H1 (cell line): ENCODE measurements around the gene GTF2IRD1. TPM values are rescaled to one million over a fixed set of nuclear protein-coding genes. Genes with fewer than 3 reads are reported as not detected.

Source experiments
- CTCF ChIA-PET: fragments of 300-600 bp; sonication (Branson Sonifier 250); formaldehyde crosslinking; loops from one replicate; lab custom pipeline; 2021; ENCODE audit not compliant: partially characterized antibody; lab: Charles Lee
- POLR2A ChIA-PET: fragments of 300-600 bp; sonication (Branson Sonifier 250); formaldehyde crosslinking; loops from one replicate; lab custom pipeline; 2021; ENCODE audit warnings: inconsistent platforms; ENCODE audit not compliant: partially characterized antibody; lab: Charles Lee
- DNase-seq, 2 experiments: peaks; one replicate each; pipeline versions ENCODE4 v3.0.0 to v3.0.0-alpha.2; 2010 to 2022; ENCODE audit warnings: low spot score in 2 of 2, low read depth in 1 of 2, mixed read lengths in 1 of 2
- FAIRE-seq: peaks from 2 replicates; lab custom pipeline; 2011; peaks lifted over from hg19 to GRCh38; lab: Jason Lieb, UNC
- H2AFZ ChIP-seq: 2 replicates; pipeline ENCODE4 v1.8.1; 2012; ENCODE audit warnings: low read length, inconsistent platforms
- H2AK5ac ChIP-seq: 2 replicates; pipeline ENCODE4 v1.6.1; 2013; ENCODE audit warnings: low read depth, low read length
- H2BK120ac ChIP-seq: replicated peaks from 2 replicates; pipeline ENCODE3; 2013; ENCODE audit warnings: low read depth, low read length, inconsistent platforms
- H2BK12ac ChIP-seq: 2 replicates; pipeline ENCODE4 v1.6.1; 2013; ENCODE audit warnings: low read depth, low read length
- H2BK15ac ChIP-seq: 2 replicates; pipeline ENCODE4 v1.6.1; 2013; ENCODE audit warnings: low read length
- H2BK20ac ChIP-seq: 2 replicates; pipeline ENCODE4 v1.6.1; 2013; ENCODE audit warnings: low read length
- H2BK5ac ChIP-seq: 2 replicates; pipeline ENCODE4 v1.6.1; 2013; ENCODE audit warnings: low read depth, low read length
- H3K14ac ChIP-seq: 2 replicates; pipeline ENCODE4 v1.6.1; 2013; ENCODE audit warnings: inconsistent platforms; ENCODE audit not compliant: insufficient read length
- H3K18ac ChIP-seq: 2 replicates; pipeline ENCODE4 v1.6.1; 2013; ENCODE audit warnings: low read length; ENCODE audit errors: extremely low read depth
- H3K23ac ChIP-seq: 2 replicates; pipeline ENCODE4 v1.6.1; 2013; ENCODE audit warnings: inconsistent platforms; ENCODE audit not compliant: insufficient read length
- H3K23me2 ChIP-seq: 2 replicates; pipeline ENCODE4 v1.6.1; 2013; ENCODE audit warnings: low read depth, low read length
- H3K27ac ChIP-seq: 2 replicates; pipeline ENCODE4 v1.6.1; 2011; ENCODE audit warnings: low read depth, low read length, inconsistent platforms
- H3K27me3 ChIP-seq, 4 experiments: replicated peaks in 1 of 4; 1 replicate in 1 of 4; 2 replicates in 3 of 4; pipeline versions ENCODE4 v1.6.1 to v1.8.1; 2011 to 2013; ENCODE audit warnings: low read length in 3 of 4, mild to moderate bottlenecking in 3 of 4, inconsistent platforms in 2 of 4, mixed read lengths in 2 of 4, moderate library complexity in 1 of 4; ENCODE audit not compliant: control insufficient read depth in 3 of 4, insufficient read depth in 3 of 4; ENCODE audit errors: extremely low read depth in 1 of 4
- H3K36me3 ChIP-seq, 4 experiments: 2 replicates each; pipeline versions ENCODE4 v1.6.1 to v1.8.1; 2011 to 2013; ENCODE audit warnings: mild to moderate bottlenecking in 4 of 4, low read length in 3 of 4, moderate library complexity in 2 of 4, control low read depth in 1 of 4, inconsistent platforms in 1 of 4; ENCODE audit not compliant: insufficient read depth in 4 of 4, control insufficient read depth in 2 of 4
- H3K4ac ChIP-seq: replicated peaks from 2 replicates; pipeline ENCODE3; 2013; ENCODE audit warnings: low read length, low read depth, mixed read lengths, inconsistent platforms; ENCODE audit not compliant: insufficient read length
- H3K4me1 ChIP-seq, 4 experiments: replicated peaks in 1 of 4; 1 replicate in 1 of 4; 2 replicates in 3 of 4; pipeline versions ENCODE4 v1.6.1 to v1.8.1; 2011 to 2013; ENCODE audit warnings: low read length in 3 of 4, inconsistent platforms in 2 of 4, mixed read lengths in 1 of 4; ENCODE audit not compliant: insufficient read depth in 4 of 4, control insufficient read depth in 3 of 4
- H3K4me2 ChIP-seq, 2 experiments: 2 replicates each; pipeline versions ENCODE4 v1.6.1 to v1.8.1; 2011 to 2013; ENCODE audit warnings: low read depth in 2 of 2, low read length in 2 of 2, control low read depth in 1 of 2, inconsistent platforms in 1 of 2, mild to moderate bottlenecking in 1 of 2; ENCODE audit not compliant: insufficient read depth in 1 of 2
- H3K4me3 ChIP-seq, 4 experiments: fragments of 200-600, 300-600 bp in 1 of 4; sonication (generic), shearing (Covaris generic), sonication (Bioruptor Twin) in 1 of 4; 2 replicates each; pipeline versions ENCODE4 v1.5.1 to v1.8.1; 2011 to 2016; ENCODE audit warnings: low read length in 4 of 4, low read depth in 3 of 4, control low read depth in 2 of 4, inconsistent platforms in 2 of 4, mild to moderate bottlenecking in 2 of 4, mixed read lengths in 1 of 4, moderate library complexity in 1 of 4; ENCODE audit not compliant: insufficient read depth in 2 of 4; ENCODE audit errors: extremely low read depth in 1 of 4
- H3K56ac ChIP-seq: replicated peaks from 2 replicates; pipeline ENCODE3; 2013; ENCODE audit warnings: low read depth, mild to moderate bottlenecking, mixed read lengths, low read length, inconsistent platforms; ENCODE audit not compliant: insufficient read length
- H3K79me1 ChIP-seq: 2 replicates; pipeline ENCODE4 v1.6.1; 2013; ENCODE audit warnings: low read depth, low read length, control low read depth
- H3K79me2 ChIP-seq, 2 experiments: 2 replicates each; pipeline versions ENCODE4 v1.6.1 to v1.8.1; 2012 to 2013; ENCODE audit warnings: low read length in 2 of 2, mild to moderate bottlenecking in 2 of 2, inconsistent platforms in 1 of 2; ENCODE audit not compliant: insufficient read depth in 2 of 2, control insufficient read depth in 1 of 2
- H3K9ac ChIP-seq, 4 experiments: replicated peaks in 1 of 4; 1 replicate in 1 of 4; 2 replicates in 3 of 4; pipeline versions ENCODE4 v1.6.1 to v1.8.1; 2011 to 2013; ENCODE audit warnings: low read depth in 3 of 4, low read length in 3 of 4, control low read depth in 2 of 4, mild to moderate bottlenecking in 2 of 4, moderate library complexity in 2 of 4, inconsistent platforms in 1 of 4; ENCODE audit errors: extremely low read depth in 1 of 4
- H3K9me3 ChIP-seq, 2 experiments: 2 replicates each; pipeline versions ENCODE4 v1.6.1 to v1.8.1; 2012 to 2013; ENCODE audit warnings: mild to moderate bottlenecking in 2 of 2, moderate library complexity in 2 of 2, control low read depth in 1 of 2, inconsistent platforms in 1 of 2, low read depth in 1 of 2, low read length in 1 of 2, mixed read lengths in 1 of 2; ENCODE audit not compliant: insufficient read depth in 2 of 2
- H4K20me1 ChIP-seq, 2 experiments: replicated peaks in 1 of 2; 2 replicates each; pipeline versions ENCODE3 to v1.8.1; 2011 to 2013; ENCODE audit warnings: inconsistent platforms in 2 of 2, low read length in 2 of 2, mild to moderate bottlenecking in 1 of 2; ENCODE audit not compliant: insufficient read depth in 2 of 2, control insufficient read depth in 1 of 2
- H4K5ac ChIP-seq: 2 replicates; pipeline ENCODE4 v1.6.1; 2013; ENCODE audit warnings: low read length, low read depth, mixed read lengths, inconsistent platforms; ENCODE audit not compliant: insufficient read length
- H4K8ac ChIP-seq: 2 replicates; pipeline ENCODE4 v1.8.0; 2013; ENCODE audit warnings: mild to moderate bottlenecking, moderate library complexity, low read length, inconsistent platforms; ENCODE audit not compliant: insufficient read depth; ENCODE audit errors: extremely low read depth
- H4K91ac ChIP-seq: replicated peaks from 2 replicates; pipeline ENCODE3; 2013; ENCODE audit warnings: low read length, mixed read lengths, inconsistent platforms; ENCODE audit not compliant: insufficient read length
- GTF2F1 ChIP-seq: IDR thresholded peaks from 2 replicates; pipeline ENCODE4 v1.6.1; 2012; ENCODE audit warnings: low read depth, low read length, improper control_type of control experiment, borderline replicate concordance
- KDM4A ChIP-seq: IDR thresholded peaks from one replicate; pipeline ENCODE4 v1.7.1; 2012; ENCODE audit warnings: low read depth, mild to moderate bottlenecking, moderate library complexity, low read length, inconsistent platforms; ENCODE audit not compliant: severe bottlenecking
- NANOG ChIP-seq: IDR thresholded peaks from 2 replicates; pipeline ENCODE4 v1.6.1; 2011; ENCODE audit warnings: low read length, low read depth, mild to moderate bottlenecking, inconsistent platforms; ENCODE audit not compliant: insufficient read depth, poor library complexity, severe bottlenecking
- SP1 ChIP-seq: IDR thresholded peaks from 2 replicates; pipeline ENCODE4 v1.6.1; 2011; ENCODE audit warnings: low read depth, low read length
- TBP ChIP-seq: IDR thresholded peaks from 2 replicates; pipeline ENCODE4 v1.6.1; 2011; ENCODE audit warnings: low read depth, low read length, improper control_type of control experiment
- WGBS, 2 experiments: shearing (Covaris generic) in 1 of 2; methylation state at CpG; one replicate each; pipeline versions ENCODE4 v1.1.6 to v1.1.7; 2013 to 2015; ENCODE audit warnings: low lambda C conversion rate in 2 of 2, mixed read lengths in 2 of 2, inconsistent platforms in 1 of 2, low coverage in 1 of 2, missing lambda C conversion rate in 1 of 2; ENCODE audit not compliant: insufficient replicate concordance in 2 of 2, insufficient coverage in 1 of 2, insufficient read length in 1 of 2; ENCODE audit errors: extremely low coverage in 1 of 2, missing lambda C conversion rate in 1 of 2; 5-methylcytosine and 5-hydroxymethylcytosine counted together
- polyA plus RNA-seq, 7 experiments: library from polyadenylated mRNA; depleted of rRNA in 3 of 7; stranded (reverse) in 5 of 7; unstranded in 2 of 7; fragments of >200 nt in 5 of 7; fragments of 200-250 nt in 2 of 7; gene quantifications; 1 replicate in 5 of 7; 2 replicates in 1 of 7; 4 replicates in 1 of 7; pipeline versions ENCODE4 v1.2.1 to v1.2.3, GENCODE V29; 2011 to 2013; ENCODE audit warnings: missing spikeins in 2 of 7, mixed read lengths in 2 of 7
- total RNA-seq: library from RNA; stranded (reverse); fragmentation: NEBNext Ultra II Directional; extraction: Animal tissue kit (Norgen Biotek cat#: 25700); gene quantifications from 2 replicates; pipeline ENCODE4 v1.2.1, GENCODE V29; 2021
- TF ChIP-seq, protein P1 (sequence below), 3 experiments: IDR thresholded peaks; 1 replicate in 2 of 3; 2 replicates in 1 of 3; pipeline versions ENCODE4 v1.5.1 to v1.6.1; 2011; ENCODE audit warnings: low read length in 3 of 3, mild to moderate bottlenecking in 3 of 3, inconsistent platforms in 2 of 3, low read depth in 1 of 3, moderate library complexity in 1 of 3; ENCODE audit not compliant: insufficient read depth in 1 of 3; ENCODE audit errors: control extremely low read depth in 1 of 3
- TF ChIP-seq, protein P2 (sequence below): IDR thresholded peaks from 2 replicates; pipeline ENCODE4 v1.6.1; 2012; ENCODE audit warnings: low read length, inconsistent platforms

Gene GTF2IRD1
- total and polyA plus RNA-seq, 2 of the 8 experiments (the other 6 are each of a cell fraction or from before 2014, with no cell fraction given): 27.4 to 45.4 TPM

GRCh38 chr7:74572301-74572979 is 118.7 kb downstream of the GTF2IRD1 start:
- H3K4me1 ChIP-seq: 0 out of 7 replicates have a peak, but pooled peaks cover 0 to 5% (median 0%) of the 10 kb centered on the region in 4 experiments
- CTCF ChIA-PET: interaction anchor here (0.7 to 1.5 kb wide), 7 partner anchors 10 to 284 kb away, joined by 3 to 4 read pairs (median 3); no protein-coding TSS in a partner anchor
- H2BK20ac ChIP-seq: no peak overlapping the region
- no peak overlapping the region for H2BK5ac ChIP-seq
- no peak for DNase-seq
- no peak for FAIRE-seq
- H2BK120ac ChIP-seq: no peak overlapping the region
- no peak overlapping the region for H2BK12ac ChIP-seq
- POLR2A ChIA-PET: no interaction called here
- no peaks in the 10 kb centered on the region for H3K9me3 ChIP-seq
- no peak overlapping the region for H2AK5ac ChIP-seq
- H3K4me2 ChIP-seq: no peak overlapping the region
- no peak overlapping the region for H3K18ac ChIP-seq
- peaks cover 0 to 7% (median 0%) of the 10 kb centered on the region in 4 experiments; a peak in 1 of 8 replicates for H3K36me3 ChIP-seq
- H2AFZ ChIP-seq: no peak overlapping the region
- no peak overlapping the region for H4K5ac ChIP-seq
- H4K91ac ChIP-seq: no peak overlapping the region
- H3K56ac ChIP-seq: no peak overlapping the region
- H3K27ac ChIP-seq: no peak overlapping the region
- no peaks in the 10 kb centered on the region for H3K79me1 ChIP-seq
- no peak overlapping the region for H3K14ac ChIP-seq
- H4K20me1 ChIP-seq: peaks cover 0 to 1% of the 10 kb centered on the region in 2 experiments
- no peaks in the 10 kb centered on the region for H3K23me2 ChIP-seq
- H3K79me2 ChIP-seq: no peaks in the 10 kb centered on the region
- H3K27me3 ChIP-seq: no peaks in the 10 kb centered on the region
- WGBS, 2 experiments: 90% methylated on average over 10 of the region's 10 CpGs; no CpG with 5 or more reads in 1 of the 2 experiments
- H3K4ac ChIP-seq: no peak overlapping the region
- H3K23ac ChIP-seq: no peak overlapping the region
- no peak overlapping the region for H3K9ac ChIP-seq
- no peak overlapping the region for H3K4me3 ChIP-seq
- no peak overlapping the region for H2BK15ac ChIP-seq
- H4K8ac ChIP-seq: no peak overlapping the region
- TF ChIP-seq, protein P1, sequence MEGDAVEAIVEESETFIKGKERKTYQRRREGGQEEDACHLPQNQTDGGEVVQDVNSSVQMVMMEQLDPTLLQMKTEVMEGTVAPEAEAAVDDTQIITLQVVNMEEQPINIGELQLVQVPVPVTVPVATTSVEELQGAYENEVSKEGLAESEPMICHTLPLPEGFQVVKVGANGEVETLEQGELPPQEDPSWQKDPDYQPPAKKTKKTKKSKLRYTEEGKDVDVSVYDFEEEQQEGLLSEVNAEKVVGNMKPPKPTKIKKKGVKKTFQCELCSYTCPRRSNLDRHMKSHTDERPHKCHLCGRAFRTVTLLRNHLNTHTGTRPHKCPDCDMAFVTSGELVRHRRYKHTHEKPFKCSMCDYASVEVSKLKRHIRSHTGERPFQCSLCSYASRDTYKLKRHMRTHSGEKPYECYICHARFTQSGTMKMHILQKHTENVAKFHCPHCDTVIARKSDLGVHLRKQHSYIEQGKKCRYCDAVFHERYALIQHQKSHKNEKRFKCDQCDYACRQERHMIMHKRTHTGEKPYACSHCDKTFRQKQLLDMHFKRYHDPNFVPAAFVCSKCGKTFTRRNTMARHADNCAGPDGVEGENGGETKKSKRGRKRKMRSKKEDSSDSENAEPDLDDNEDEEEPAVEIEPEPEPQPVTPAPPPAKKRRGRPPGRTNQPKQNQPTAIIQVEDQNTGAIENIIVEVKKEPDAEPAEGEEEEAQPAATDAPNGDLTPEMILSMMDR (IDR thresholded peaks at IDR 0.05; ENCODE audit: control extremely low read depth in 1 of 3, insufficient read depth in 1 of 3, low read depth in 1 of 3, low read length in 3 of 3): no peak
- TF ChIP-seq KDM4A (no peak), GTF2F1 (no peak), TBP (no peak), SP1 (no peak), NANOG (no peak)
- TF ChIP-seq, protein P2, sequence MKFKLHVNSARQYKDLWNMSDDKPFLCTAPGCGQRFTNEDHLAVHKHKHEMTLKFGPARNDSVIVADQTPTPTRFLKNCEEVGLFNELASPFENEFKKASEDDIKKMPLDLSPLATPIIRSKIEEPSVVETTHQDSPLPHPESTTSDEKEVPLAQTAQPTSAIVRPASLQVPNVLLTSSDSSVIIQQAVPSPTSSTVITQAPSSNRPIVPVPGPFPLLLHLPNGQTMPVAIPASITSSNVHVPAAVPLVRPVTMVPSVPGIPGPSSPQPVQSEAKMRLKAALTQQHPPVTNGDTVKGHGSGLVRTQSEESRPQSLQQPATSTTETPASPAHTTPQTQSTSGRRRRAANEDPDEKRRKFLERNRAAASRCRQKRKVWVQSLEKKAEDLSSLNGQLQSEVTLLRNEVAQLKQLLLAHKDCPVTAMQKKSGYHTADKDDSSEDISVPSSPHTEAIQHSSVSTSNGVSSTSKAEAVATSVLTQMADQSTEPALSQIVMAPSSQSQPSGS: no peak
